Activated CD8-positive, alpha-beta memory T cell treated with anti-CD3 and anti-CD28 coated beads for 24 hours (primary cell): ENCODE results near the gene RIGI.
"Not testable (repeated sequence)": the region's sequence is repeated elsewhere in the genome, so short reads cannot be mapped to it uniquely, and the experiment has no call there.

Source experiments
- DNase-seq: peaks from one replicate; pipeline ENCODE4 v3.0.0-alpha.2; 2020

RIGI gene

DNA sequence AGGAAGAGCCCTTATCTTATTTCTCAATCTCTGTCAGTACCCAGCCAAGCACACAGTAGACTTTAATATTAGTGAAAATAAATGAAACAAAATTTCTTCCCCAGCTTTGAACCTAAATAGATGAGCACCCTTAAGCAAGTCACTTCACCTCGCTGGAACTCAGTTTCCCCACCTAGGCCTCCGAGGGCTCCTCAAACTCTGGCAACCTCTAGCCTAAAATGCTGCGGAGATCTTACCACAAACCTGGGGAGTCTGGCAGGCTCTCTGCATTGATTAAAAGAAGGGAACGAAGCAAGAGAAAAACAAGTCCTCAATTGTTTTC is 326 bp downstream of the RIGI start:
- no peak for DNase-seq

DNA sequence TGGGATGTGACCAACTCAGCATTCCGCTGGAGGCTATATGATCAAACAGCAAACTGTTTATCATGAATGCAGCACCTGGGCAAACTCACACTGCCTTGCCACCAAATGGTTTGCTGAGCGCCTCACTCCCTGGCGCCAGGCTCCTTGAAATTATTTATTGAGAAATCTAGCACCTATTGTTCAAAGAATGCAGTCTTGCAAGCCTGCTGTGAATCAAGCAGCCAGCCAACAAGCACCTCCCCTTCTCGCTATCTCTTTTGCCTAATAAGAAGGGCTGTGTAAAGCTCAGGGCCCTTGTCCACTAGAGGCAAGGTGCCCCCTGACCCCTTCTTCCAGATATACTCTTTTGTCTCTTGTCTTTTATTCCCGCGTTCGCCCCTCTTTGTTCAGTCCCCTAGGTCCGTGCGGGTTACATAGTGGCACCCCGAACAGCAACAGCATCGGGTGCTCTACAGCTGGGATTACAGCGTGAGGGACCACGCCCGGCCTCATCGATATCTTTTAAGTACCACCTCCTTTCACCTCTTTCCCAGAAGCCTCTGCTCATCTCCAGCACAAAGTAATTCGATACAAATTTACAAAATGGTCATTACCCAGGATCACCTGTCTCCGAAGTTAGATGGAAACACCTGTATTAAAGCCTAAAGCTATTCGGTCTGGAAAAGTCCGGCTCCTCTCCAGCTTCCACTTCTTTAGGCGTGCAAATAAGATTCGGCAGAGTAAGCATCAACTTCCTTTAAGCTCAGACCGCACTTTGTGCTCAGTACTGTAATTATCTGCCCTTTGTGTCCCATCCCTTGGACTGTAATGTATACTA is 896 bp downstream of the RIGI start:
- DNase-seq: no peak

DNA sequence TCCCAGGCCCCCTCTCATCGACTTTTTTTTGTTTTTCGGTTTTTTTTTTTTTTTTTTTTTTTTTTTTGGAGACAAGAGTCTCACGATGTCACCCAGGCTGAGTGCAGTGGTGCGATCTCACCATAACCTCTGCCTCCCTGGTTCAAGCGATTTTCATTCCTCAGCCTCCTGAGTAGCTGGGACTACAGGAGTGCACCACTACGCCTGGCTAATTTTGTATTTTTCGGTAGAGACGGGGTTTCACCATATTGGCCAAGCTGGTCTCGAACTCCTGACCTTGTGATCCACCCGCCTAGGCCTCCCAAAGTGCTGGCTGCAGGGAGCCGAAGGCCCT is 1.5 kb downstream of the RIGI start:
- DNase-seq: not testable (repeated sequence)

DNA sequence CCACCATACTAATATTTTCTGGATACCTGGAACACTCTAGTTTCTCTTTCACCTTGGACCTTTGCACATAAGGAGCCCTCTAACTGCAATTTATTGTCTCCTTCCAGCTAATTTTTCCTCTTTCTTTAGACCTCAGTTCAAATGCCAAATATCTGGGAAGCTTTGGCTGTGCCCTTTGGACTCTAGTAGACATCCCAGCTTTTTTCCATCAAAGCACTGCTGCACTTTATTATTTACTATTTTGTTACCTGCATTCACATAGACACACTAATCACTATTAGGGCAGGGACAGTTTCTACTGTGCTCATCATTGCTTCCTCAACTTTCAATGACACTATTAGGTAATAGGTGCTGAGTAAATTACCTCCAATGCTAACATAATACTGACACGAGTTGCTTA is 2.1 kb downstream of the RIGI start:
- DNase-seq: no peak

DNA sequence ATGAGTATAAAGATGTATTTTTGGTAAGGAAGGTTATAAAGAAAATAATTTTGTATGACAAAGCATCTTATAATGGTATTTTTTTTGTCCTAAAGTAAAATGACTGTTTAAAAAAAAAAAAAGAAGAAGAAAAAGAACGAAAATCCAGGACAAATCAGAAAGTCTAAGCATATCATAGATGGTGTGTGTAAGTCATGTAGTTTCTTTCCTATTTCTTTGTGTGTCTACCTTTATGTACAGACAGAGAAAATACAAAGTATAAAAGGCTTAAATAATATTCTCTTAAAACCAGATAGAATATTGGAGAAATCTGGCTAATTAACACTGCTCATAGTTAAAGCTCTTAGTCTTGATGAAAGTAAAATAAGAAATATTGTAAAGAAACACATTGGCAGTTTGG is 7.7 kb downstream of the RIGI start:
- no peak for DNase-seq

DNA sequence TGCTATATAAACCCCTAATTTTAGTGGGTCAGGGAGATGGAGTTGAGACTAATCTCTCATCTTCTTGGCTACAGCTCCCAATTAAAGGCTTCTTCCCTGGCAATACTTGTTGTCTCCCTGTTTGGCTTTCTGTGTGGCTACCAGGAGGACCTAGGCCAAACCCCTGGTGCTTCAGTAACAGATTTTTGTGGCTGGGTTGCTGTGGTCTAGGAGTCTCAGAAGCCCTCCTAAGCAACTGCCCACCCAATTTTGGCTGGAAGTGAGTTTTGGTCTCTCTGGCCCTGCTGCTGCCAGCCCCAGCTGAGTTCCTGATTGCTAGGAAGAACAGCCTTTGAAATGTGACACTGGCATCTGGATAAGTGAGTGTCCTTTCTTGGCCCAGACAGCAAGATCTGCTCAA is 9.8 kb downstream of the RIGI start:
- DNase-seq: no peak

DNA sequence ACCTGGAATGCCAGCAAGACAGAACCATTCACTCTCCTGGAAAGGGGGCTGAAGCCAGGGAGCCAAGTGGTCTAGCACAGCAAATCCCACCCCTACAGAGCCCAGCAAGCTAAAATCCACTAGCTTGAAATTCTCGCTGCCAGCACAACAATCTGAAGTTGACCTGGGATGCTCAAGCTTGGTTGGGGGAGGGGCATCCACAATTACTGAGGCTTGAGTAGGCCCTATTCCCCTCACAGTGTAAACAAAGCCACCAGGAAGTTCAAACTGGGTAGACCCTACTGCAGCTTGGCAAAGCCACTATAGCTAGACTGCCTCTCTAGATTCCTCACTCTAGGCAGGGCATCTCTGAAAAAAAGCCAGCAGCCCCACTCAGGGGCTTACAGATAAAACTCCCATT is 17.3 kb downstream of the RIGI start:
- no peak for DNase-seq

DNA sequence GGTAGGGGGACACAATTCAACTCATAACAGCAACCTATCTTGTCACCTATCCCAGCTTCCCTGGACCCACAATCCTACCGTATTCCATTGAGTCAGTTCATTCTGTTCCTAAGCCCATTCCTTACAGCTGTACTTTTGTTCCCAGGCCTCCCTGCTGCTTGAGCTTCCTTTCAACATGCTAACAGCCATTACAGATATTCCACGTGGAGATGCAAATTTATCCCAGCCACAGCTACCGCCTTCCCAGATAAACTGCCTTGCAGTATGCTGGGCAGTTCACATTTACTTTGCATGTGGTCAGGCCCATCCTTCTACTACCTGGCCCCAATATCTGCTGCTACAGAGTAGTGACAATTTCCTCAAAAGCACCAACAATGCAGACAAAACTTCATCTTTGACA is 23.0 kb downstream of the RIGI start:
- DNase-seq: no peak

DNA sequence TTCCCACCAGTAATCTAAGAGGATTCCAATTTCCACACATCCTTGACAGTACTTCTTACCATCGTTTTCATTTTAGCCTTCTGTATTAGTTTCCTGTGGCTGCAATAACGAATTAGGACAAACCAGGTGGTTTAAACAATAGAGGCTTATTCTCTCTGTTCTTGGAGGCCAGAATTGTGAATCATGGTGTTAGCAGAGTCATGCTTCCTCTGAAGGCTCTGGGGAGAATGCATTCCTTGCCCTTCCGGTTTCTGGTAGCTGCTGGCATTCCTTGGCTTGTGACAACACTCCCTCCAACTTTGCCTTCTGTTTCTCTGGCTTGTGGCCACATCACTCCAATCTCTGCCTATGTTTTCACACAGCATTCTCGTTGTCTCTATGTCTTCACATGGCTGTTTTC is 23.5 kb downstream of the RIGI start:
- DNase-seq: no peak

DNA sequence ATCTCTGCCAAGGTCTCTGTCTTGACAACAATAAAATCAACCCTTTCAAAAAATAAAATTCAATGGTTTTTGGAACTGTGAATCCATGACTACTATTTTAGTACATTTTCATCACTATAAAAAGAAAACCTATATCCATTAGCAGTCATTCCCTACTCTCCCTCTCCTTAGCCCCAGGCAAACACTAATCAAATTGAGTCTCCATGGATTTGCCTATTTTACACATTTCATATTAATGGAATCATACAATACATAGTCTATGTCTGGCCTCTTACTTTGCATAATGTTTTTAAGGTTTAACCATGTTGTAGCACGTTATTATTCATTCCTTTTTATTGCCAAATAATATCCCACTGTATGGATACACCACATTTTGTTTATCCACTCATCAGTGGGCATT is 24.1 kb downstream of the RIGI start:
- no peak for DNase-seq

DNA sequence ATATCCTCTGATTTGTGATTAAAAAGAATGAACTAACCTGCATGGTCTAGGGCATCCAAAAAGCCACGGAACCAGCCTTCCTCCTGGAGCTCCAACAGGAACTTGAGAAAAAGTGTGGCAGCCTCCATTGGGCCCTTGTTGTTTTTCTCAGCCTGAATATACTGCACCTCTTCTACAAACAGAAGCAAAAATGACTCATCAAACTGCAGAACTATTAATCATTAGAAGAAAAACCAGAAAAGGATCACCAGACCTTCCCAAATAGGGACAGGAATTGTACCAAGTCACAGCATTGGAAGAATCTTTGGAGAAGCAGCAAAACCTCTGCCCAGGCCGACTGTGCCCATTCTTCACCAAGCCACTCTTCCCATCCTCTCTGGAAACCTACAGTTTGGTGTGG is 25.2 kb downstream of the RIGI start:
- DNase-seq: no peak

DNA sequence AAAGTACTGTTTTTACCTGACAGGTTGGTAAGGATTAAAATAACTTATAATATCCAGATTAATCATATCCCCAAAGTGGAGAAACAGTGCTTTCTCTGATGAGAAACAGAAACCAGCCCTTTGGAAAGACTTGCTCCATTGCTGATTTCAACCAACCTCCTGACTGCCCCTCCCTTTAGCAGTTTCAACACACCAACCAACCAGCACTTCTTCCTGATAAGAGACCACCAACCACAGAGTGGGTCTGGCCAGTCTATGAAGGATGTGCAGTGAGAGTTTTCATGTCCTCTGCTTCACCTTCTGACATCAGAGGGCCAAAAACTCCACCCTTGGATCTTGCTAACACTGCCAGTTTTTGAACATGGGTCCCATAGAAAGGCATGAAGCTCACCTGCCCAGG is 28.1 kb downstream of the RIGI start:
- no peak for DNase-seq

DNA sequence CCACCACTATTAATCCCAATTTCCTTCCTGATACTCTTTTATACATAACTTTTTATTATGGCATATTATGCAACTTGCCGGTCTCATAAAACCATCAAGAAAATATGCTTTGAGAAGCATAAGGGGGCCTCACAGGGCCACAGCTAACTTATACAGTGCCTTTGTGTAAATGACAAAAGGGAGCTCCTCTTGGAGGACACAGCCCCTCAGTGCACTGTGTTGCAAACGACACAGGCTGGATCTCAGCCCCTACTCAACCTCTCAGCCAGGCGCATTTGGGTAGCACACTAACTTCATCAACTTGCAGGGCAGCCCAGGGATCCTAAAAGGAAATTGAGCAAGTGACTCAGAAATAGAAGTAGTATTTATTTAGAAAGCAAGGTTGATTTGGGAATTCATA is 35.4 kb downstream of the RIGI start:
- no peak for DNase-seq

DNA sequence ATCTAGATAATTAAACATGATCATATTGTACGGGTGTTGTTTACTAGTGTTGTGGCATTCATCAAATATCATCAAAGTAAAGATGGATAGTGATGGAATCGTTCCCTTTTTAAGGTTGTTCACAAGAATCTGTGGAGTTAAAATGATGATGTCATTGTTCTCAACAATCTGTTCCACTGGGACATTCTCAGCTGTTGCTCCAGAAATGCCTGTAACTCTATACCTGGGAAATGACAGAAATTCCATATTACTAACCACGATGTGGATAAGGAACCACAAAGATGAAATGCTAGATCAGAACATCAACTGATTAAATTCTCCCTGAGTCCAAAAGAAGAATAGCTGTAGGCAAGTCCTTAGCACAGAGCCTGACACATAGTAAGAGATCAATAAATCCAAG is 38.0 kb downstream of the RIGI start:
- no peak for DNase-seq

DNA sequence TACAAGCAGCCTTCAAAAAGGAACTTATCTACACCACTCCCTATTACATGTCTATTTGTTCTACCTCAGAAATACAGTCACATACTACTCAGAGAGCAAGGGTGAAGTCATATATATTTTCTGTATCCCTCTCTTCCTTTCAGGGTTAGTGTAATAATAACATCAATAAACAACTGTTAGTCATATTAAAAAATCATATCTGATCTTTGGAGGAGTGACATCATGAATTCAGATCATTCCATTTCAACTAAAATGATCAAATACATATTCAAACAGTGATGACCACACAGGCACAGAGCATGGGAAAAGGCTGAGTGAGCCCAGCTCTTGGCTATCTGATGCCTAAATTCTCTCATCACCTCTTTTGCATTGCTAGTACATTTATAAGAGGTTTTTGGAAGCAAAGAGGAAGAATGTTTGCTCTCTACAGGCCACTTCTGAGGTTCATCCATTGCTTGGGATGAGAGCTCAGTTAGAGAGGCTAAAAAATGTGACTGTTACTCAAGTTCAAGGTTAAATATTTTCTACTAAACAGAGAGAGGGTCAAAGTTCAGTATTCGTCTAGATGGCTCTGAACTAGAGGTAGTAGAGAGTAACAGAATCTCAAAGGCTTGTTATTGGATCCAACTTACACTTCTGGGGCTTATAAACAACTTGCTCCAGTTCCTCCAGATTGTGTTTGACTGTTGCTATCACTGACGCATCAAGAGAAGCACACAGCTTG is 39.0 kb downstream of the RIGI start:
- no peak for DNase-seq

DNA sequence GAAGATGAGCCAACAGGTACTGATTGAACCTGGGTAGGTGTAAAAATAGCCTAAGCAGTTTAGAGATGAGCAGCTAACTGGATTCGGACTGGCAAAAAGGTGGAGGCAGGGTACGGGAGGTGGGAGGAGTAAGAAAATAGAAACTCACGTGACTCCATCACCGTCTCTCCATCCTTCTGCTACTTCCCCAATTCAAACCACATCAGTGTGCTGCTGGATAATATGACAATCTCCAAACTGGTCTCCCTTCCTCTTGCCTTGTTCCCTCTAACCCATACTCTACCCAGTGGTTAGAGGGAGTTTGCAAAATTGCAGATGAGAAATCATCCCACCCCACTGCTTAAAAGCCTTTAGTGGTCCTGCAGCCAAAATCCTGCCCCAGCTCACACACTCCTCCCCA is 42.7 kb downstream of the RIGI start:
- no peak for DNase-seq
